ENCODE results near the gene ZIK1. TPM values are rescaled to one million over a fixed set of nuclear protein-coding genes. Genes with fewer than 3 reads are reported as not detected.

The ZIK1 gene
- total and polyA plus RNA-seq, 7 donors, result 0.72 to 4.4 (median 1.7) TPM

DNA sequence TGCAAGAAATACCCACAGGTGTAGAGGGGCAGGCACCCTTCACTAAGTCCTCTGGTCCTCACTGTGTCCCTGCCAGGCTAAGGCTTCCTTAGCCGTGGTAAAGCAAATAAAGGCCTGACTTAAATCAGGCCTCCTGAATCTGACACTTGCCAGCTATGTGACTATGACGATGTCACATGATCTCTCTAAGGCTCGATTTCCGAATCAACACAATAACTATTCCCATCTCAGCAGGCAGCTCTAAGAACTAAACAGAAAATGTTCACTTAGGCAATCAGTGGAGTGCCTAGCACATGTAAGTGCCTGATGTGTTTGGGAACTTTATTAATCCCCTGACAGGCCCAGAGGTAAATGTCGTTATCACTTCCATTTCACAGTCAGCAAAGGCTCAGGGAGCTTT is 26.3 kb upstream of the ZIK1 start:
- H3K36me3 ChIP-seq (ENCODE audit: insufficient read depth in 1 of 2, low read depth in 1 of 2), result peaks cover 6 to 36% of the 10 kb centered on the region in 2 donors
- H3K27ac ChIP-seq, result no peak overlapping the region
- no peak overlapping the region for H3K4me3 ChIP-seq
- no peaks in the 10 kb centered on the region for H3K27me3 ChIP-seq (ENCODE audit: insufficient read depth in 3 of 3, low read length in 2 of 3)
- TF ChIP-seq, protein P1, sequence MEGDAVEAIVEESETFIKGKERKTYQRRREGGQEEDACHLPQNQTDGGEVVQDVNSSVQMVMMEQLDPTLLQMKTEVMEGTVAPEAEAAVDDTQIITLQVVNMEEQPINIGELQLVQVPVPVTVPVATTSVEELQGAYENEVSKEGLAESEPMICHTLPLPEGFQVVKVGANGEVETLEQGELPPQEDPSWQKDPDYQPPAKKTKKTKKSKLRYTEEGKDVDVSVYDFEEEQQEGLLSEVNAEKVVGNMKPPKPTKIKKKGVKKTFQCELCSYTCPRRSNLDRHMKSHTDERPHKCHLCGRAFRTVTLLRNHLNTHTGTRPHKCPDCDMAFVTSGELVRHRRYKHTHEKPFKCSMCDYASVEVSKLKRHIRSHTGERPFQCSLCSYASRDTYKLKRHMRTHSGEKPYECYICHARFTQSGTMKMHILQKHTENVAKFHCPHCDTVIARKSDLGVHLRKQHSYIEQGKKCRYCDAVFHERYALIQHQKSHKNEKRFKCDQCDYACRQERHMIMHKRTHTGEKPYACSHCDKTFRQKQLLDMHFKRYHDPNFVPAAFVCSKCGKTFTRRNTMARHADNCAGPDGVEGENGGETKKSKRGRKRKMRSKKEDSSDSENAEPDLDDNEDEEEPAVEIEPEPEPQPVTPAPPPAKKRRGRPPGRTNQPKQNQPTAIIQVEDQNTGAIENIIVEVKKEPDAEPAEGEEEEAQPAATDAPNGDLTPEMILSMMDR (IDR thresholded peaks at IDR 0.05), result no peak
- ATAC-seq (no peak), DNase-seq (no peak)
- H3K9me3 ChIP-seq, result peaks cover 18% of the 10 kb centered on the region
- H3K4me1 ChIP-seq, result peaks cover 11% of the 10 kb centered on the region
- intact Hi-C loops (cut with DNase I), result no loop called here
- 49 to 60% (median 57%) methylated on average over 5 of the region's 5 CpGs for WGBS, 3 donors

DNA sequence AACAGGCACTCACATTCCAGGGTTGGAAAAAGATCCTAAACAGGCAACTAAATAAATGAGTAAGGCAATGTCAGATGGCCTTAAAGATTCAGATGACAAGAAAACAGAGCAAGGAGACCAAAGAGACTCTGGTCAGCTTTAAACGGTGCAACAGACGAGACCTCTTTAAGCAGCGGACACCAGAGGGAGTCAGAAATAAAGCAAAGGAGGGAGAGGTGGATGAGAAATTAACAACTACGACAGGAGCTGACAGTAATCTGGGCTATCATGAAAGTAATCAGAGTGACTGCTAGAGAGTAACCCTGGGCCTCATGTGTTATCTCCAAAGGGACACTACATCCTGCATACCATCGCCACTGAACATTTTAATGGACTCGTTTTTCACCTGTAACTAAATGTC is 25.4 kb upstream of the ZIK1 start:
- Histone ChIP-seq H3K27me3 (ENCODE audit: insufficient read depth in 3 of 3, low read length in 2 of 3) (no peaks in the 10 kb centered on the region), H3K27ac (no peak overlapping the region)
- WGBS, 3 donors, result 30 to 35% (median 33%) methylated on average over 6 of the region's 6 CpGs

DNA sequence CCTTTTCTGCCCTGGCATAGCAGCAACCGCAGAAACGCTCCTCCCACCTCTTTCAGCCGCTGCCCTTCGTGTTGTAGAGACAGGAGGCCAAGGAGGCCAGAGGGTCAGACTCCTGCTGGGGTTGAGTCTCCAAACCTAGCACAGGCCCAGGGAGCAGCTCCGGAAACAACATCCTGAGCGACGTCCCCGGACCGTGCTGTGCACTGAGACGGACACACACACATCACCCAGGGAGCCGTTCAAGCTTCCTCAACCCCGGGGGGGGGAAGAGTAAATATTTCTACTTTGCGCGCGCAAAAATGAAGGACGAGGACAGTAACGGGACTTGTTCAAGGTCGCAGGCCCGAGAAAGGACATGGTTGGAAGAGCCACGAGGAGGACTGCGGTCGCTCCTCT is 24.9 kb upstream of the ZIK1 start:
- peak; percentile 31 to 38 (median 33) for ATAC-seq
- 0 to 1% (median 0%) methylated on average over 22 of the region's 22 CpGs for WGBS, 3 donors
- peaks cover 21% of the 10 kb centered on the region for H3K9me3 ChIP-seq
- H3K4me1 ChIP-seq, result peaks cover 11% of the 10 kb centered on the region
- H3K27ac ChIP-seq, result peak overlapping the region; percentile 68
- peak overlapping the region; percentile 96 for H3K4me3 ChIP-seq
- H3K27me3 ChIP-seq (ENCODE audit: insufficient read depth in 3 of 3, low read length in 2 of 3), result no peaks in the 10 kb centered on the region
- peaks cover 6 to 22% of the 10 kb centered on the region in 2 donors for H3K36me3 ChIP-seq (ENCODE audit: insufficient read depth in 1 of 2, low read depth in 1 of 2)
- intact Hi-C loops (cut with DNase I), result no loop called here
- no peak for DNase-seq
- TF ChIP-seq, protein P1 (IDR thresholded peaks at IDR 0.05), result no peak

More for the DNA sequence above, 25.4 kb upstream of the ZIK1 start:
- intact Hi-C loops (cut with DNase I), result no loop called here
- Histone ChIP-seq H3K4me3 (peak overlapping the region; percentile 96), H3K4me1 (peaks cover 11% of the 10 kb centered on the region), H3K9me3 (peaks cover 18% of the 10 kb centered on the region), H3K36me3 (ENCODE audit: insufficient read depth in 1 of 2, low read depth in 1 of 2) (peaks cover 6 to 27% of the 10 kb centered on the region in 2 donors)
- DNase-seq (no peak), ATAC-seq (no peak)
- TF ChIP-seq, protein P1 (IDR thresholded peaks at IDR 0.05), result no peak

DNA sequence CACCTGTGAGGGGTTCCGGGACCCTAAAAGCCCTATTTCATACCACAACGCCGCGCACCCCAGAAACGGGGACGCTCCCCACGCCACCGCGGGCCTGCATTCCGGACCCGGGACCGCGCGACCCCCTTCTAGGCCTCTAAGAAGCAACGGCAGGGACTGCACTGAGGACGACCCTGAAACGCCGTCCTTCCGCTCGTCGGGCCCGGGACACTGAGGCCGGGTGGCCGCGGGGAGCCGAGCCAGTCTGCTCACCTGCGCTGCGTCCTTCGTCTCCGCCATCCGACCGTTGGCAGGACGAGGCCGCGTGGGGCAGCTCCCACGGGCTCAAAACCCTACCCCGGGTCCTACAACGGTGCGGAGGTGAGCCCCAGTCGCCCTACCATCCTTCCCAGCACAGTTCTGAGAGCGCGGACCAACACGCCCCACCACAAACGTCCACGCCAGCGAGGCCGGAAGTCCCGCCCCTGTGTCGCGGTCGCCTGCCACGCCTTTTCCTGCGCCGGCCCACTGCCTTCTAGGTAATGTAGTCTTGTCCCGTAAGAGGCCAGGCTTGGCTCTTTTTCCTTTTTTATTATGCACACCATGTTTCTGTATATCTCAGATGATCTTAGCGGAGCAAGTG is 24.4 kb upstream of the ZIK1 start, which contains the start of gene ZNF550:
TSS of gene ZNF550 (minus strand) at position 460 of the 622 bp plus-strand sequence. CDS start at position 279, 181 bp downstream.
- DNase-seq, result peak; percentile 91 to 95
- no peaks in the 10 kb centered on the region for H3K27me3 ChIP-seq (ENCODE audit: insufficient read depth in 3 of 3, low read length in 2 of 3)
- peak; percentile 99 to 100 (median 100) for ATAC-seq
- peak within 1 kb of the TSS; percentile 96 for H3K4me3 ChIP-seq
- H3K9me3 ChIP-seq, result peaks cover 26% of the 10 kb centered on the region
- intact Hi-C loops (cut with DNase I), result loop anchor here in 1 of 2 donors (2.0 kb wide), 1 partner anchor 19 kb away; the partner anchor contains the start of gene ZNF416
- WGBS, 3 donors, result 0% methylated on average over 56 of the region's 56 CpGs
- peaks cover 6 to 17% of the 10 kb centered on the region in 2 donors for H3K36me3 ChIP-seq (ENCODE audit: insufficient read depth in 1 of 2, low read depth in 1 of 2)
- TF ChIP-seq, protein P1 (IDR thresholded peaks at IDR 0.05), result no peak
- peak within 1 kb of the TSS; percentile 68 for H3K27ac ChIP-seq
- H3K4me1 ChIP-seq, result peaks cover 11% of the 10 kb centered on the region

All from psoas muscle (tissue), 8 donors.